GM19438 (cell line): ENCODE results near the gene MIDN.

ENCODE experiments used
- ATAC-seq: cut with Tn5 transposase; IDR thresholded peaks from one replicate; pipeline ENCODE4 v1.9.1; 2021; ENCODE audit warnings: low read depth; ENCODE audit not compliant: unreplicated experiment

Gene MIDN

GRCh38 chr19:1307755-1308303 is 59.4 kb downstream of the MIDN start:
- no peak for ATAC-seq

DNA sequence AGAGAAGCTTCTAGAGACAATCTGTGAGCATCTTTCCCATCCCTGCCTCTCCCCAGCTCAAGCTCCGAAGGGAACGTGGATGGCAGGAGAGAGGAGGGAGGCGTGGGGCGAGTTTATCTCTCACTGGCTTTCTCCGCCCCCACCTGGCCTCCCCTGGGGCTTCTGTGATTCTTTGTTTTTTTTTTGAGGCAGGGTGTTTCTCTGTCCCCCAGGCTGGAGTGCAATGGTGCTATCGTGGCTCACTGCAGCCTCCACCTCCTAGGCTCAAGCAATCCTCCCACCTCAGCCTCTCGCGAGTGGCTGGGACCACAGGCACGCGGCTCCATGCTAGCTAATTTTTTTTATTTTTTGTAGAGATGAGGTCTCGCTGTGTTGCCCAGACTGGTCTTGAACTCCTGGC is 60.3 kb downstream of the MIDN start:
- ATAC-seq = no peak
